GM12878 (cell line): ENCODE measurements around the gene YPEL2.

Source experiments
- BMI1 ChIP-seq: fragments of 450-650 bp; IDR thresholded peaks from 2 replicates; pipeline ENCODE4 v1.6.1; 2016; ENCODE audit warnings: mild to moderate bottlenecking, moderate library complexity, borderline replicate concordance
- CBFB ChIP-seq: IDR thresholded peaks from 2 replicates; pipeline ENCODE4 v1.6.1; 2016; ENCODE audit warnings: antibody characterized with exemption, low read depth
- EZH2 ChIP-seq: IDR thresholded peaks from 2 replicates; pipeline ENCODE4 v1.6.1; 2012; ENCODE audit warnings: low read depth, mild to moderate bottlenecking, control low read depth, inconsistent platforms, low read length, borderline replicate concordance; ENCODE audit not compliant: control insufficient read depth
- IRF5 ChIP-seq: fragments of 450-650 bp; IDR thresholded peaks from 2 replicates; pipeline ENCODE4 v1.6.1; 2017; ENCODE audit warnings: borderline replicate concordance
- MYC ChIP-seq: IDR thresholded peaks from 2 replicates; pipeline ENCODE4 v1.6.1; 2011; ENCODE audit warnings: mild to moderate bottlenecking, low read length, moderate library complexity, inconsistent platforms; ENCODE audit not compliant: insufficient read depth, insufficient replicate concordance, insufficient read length, severe bottlenecking
- NKRF ChIP-seq: fragments of 450-650 bp; conservative IDR thresholded peaks from 2 replicates; pipeline ENCODE4 v1.6.1; 2017; ENCODE audit warnings: mild to moderate bottlenecking, moderate library complexity
- POLR2A ChIP-seq: IDR thresholded peaks from 2 replicates; pipeline ENCODE4 v1.6.1; 2011; ENCODE audit warnings: low read depth, mild to moderate bottlenecking, low read length
- POLR2AphosphoS5 ChIP-seq: IDR thresholded peaks from 2 replicates; pipeline ENCODE4 v1.6.1; 2011; ENCODE audit warnings: mild to moderate bottlenecking, low read length, inconsistent platforms
- SREBF1 ChIP-seq: IDR thresholded peaks from 2 replicates; pipeline ENCODE4 v1.6.1; 2012; ENCODE audit warnings: mild to moderate bottlenecking, low read length
- YY1 ChIP-seq: IDR thresholded peaks from 2 replicates; pipeline ENCODE4 v1.6.1; 2011; ENCODE audit warnings: low read depth, mild to moderate bottlenecking, low read length
- TF ChIP-seq, protein P1 (sequence below), 3 experiments: IDR thresholded peaks in 2 of 3; conservative IDR thresholded peaks in 1 of 3; 2 replicates each; pipeline ENCODE4 v1.5.1; 2011; ENCODE audit warnings: low read depth in 3 of 3, low read length in 3 of 3, mild to moderate bottlenecking in 3 of 3, control low read depth in 2 of 3, moderate library complexity in 2 of 3, inconsistent platforms in 1 of 3, mixed read lengths in 1 of 3; ENCODE audit not compliant: control insufficient read depth in 2 of 3, insufficient read depth in 1 of 3; ENCODE audit errors: extremely low read depth in 1 of 3
- TF ChIP-seq, protein P2 (sequence below): IDR thresholded peaks from 2 replicates; pipeline ENCODE4 v1.6.1; 2012; ENCODE audit warnings: improper control_type of control experiment, low read depth, low read length; ENCODE audit not compliant: insufficient replicate concordance
- TF ChIP-seq, protein P3 (sequence below): IDR thresholded peaks from 2 replicates; pipeline ENCODE4 v1.6.1; 2012; ENCODE audit warnings: low read depth, low read length, improper control_type of control experiment

DNA sequence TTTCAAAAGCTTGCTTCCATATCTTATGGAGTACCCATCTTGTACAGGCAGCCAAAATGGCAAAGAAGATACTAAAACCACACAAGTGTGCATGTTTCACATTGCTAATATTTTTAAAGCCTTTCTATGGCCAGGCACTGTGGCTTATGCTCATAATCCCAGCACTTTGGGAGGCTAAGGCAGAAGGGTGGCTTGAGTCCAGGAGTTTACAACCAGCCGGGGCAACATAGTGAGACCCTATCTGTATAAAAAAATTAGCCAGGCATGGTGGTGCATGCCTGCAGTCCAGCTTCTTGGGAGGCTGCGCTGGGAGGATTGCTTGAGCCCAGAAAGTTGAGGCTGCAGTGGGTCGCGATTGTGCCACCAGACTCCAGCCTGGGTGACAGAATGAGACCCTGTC is 71.3 kb downstream of the YPEL2 start:
- no peak for TF ChIP-seq MYC
- no peak for TF ChIP-seq NKRF
- TF ChIP-seq, protein P1, sequence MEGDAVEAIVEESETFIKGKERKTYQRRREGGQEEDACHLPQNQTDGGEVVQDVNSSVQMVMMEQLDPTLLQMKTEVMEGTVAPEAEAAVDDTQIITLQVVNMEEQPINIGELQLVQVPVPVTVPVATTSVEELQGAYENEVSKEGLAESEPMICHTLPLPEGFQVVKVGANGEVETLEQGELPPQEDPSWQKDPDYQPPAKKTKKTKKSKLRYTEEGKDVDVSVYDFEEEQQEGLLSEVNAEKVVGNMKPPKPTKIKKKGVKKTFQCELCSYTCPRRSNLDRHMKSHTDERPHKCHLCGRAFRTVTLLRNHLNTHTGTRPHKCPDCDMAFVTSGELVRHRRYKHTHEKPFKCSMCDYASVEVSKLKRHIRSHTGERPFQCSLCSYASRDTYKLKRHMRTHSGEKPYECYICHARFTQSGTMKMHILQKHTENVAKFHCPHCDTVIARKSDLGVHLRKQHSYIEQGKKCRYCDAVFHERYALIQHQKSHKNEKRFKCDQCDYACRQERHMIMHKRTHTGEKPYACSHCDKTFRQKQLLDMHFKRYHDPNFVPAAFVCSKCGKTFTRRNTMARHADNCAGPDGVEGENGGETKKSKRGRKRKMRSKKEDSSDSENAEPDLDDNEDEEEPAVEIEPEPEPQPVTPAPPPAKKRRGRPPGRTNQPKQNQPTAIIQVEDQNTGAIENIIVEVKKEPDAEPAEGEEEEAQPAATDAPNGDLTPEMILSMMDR (IDR thresholded peaks at IDR 0.05 in 2 of 3, conservative IDR thresholded peaks at IDR 0.05 in 1 of 3; ENCODE audit: control insufficient read depth in 2 of 3, extremely low read depth in 1 of 3, insufficient read depth in 1 of 3, low read depth in 3 of 3, low read length in 3 of 3): no peak
- TF ChIP-seq POLR2AphosphoS5: no peak
- TF ChIP-seq, protein P2, sequence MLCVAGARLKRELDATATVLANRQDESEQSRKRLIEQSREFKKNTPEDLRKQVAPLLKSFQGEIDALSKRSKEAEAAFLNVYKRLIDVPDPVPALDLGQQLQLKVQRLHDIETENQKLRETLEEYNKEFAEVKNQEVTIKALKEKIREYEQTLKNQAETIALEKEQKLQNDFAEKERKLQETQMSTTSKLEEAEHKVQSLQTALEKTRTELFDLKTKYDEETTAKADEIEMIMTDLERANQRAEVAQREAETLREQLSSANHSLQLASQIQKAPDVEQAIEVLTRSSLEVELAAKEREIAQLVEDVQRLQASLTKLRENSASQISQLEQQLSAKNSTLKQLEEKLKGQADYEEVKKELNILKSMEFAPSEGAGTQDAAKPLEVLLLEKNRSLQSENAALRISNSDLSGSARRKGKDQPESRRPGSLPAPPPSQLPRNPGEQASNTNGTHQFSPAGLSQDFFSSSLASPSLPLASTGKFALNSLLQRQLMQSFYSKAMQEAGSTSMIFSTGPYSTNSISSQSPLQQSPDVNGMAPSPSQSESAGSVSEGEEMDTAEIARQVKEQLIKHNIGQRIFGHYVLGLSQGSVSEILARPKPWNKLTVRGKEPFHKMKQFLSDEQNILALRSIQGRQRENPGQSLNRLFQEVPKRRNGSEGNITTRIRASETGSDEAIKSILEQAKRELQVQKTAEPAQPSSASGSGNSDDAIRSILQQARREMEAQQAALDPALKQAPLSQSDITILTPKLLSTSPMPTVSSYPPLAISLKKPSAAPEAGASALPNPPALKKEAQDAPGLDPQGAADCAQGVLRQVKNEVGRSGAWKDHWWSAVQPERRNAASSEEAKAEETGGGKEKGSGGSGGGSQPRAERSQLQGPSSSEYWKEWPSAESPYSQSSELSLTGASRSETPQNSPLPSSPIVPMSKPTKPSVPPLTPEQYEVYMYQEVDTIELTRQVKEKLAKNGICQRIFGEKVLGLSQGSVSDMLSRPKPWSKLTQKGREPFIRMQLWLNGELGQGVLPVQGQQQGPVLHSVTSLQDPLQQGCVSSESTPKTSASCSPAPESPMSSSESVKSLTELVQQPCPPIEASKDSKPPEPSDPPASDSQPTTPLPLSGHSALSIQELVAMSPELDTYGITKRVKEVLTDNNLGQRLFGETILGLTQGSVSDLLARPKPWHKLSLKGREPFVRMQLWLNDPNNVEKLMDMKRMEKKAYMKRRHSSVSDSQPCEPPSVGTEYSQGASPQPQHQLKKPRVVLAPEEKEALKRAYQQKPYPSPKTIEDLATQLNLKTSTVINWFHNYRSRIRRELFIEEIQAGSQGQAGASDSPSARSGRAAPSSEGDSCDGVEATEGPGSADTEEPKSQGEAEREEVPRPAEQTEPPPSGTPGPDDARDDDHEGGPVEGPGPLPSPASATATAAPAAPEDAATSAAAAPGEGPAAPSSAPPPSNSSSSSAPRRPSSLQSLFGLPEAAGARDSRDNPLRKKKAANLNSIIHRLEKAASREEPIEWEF: no peak
- no peak for TF ChIP-seq POLR2A
- no peak for TF ChIP-seq CBFB
- no peak for TF ChIP-seq IRF5
- TF ChIP-seq BMI1: no peak
- TF ChIP-seq, protein P3, sequence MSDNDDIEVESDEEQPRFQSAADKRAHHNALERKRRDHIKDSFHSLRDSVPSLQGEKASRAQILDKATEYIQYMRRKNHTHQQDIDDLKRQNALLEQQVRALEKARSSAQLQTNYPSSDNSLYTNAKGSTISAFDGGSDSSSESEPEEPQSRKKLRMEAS: no peak
- no peak for TF ChIP-seq YY1
- TF ChIP-seq EZH2: no peak
- TF ChIP-seq SREBF1: no peak
